Astrocyte of the spinal cord (primary cell): Measurements from ENCODE around the gene ZNF32.

Experiments used
- DNase-seq: peaks from one replicate; pipeline ENCODE4 v3.0.0; 2011; ENCODE audit warnings: low read depth, low spot score
- H3K4me3 ChIP-seq: 2 replicates; pipeline ENCODE4 v1.5.1; 2011; ENCODE audit warnings: low read depth, mild to moderate bottlenecking, low read length, moderate library complexity
- in situ Hi-C: cut with HindIII; loops from 2 replicates; pipeline ENCODE4 v1.10.0; 2017; ENCODE audit warnings: low sequenced_read_pairs
- TF ChIP-seq, protein P1 (sequence below): IDR thresholded peaks from 2 replicates; pipeline ENCODE4 v1.5.1; 2012; ENCODE audit warnings: low read depth, mild to moderate bottlenecking, low read length, inconsistent platforms

Gene ZNF32

DNA sequence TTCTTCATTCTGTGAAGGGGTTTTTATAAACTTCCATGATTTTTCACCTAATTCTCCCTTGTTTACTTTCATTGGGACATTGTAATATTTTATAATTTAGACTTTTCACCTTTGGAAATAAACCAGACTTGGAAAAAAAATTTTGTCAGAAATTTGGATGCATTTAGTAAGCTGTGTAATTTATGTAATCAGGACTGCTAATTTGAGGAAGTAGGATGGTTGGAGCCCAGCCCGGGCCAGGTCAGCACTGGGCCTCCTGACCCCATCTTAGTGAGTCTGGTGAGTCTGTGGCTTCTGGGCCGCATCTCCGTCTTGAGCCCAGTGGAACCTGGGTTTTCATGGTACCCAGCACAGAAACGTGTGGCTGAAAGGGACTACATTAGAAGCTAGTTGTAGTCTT lies 27.6 kb upstream of the ZNF32 start:
- TF ChIP-seq, protein P1, sequence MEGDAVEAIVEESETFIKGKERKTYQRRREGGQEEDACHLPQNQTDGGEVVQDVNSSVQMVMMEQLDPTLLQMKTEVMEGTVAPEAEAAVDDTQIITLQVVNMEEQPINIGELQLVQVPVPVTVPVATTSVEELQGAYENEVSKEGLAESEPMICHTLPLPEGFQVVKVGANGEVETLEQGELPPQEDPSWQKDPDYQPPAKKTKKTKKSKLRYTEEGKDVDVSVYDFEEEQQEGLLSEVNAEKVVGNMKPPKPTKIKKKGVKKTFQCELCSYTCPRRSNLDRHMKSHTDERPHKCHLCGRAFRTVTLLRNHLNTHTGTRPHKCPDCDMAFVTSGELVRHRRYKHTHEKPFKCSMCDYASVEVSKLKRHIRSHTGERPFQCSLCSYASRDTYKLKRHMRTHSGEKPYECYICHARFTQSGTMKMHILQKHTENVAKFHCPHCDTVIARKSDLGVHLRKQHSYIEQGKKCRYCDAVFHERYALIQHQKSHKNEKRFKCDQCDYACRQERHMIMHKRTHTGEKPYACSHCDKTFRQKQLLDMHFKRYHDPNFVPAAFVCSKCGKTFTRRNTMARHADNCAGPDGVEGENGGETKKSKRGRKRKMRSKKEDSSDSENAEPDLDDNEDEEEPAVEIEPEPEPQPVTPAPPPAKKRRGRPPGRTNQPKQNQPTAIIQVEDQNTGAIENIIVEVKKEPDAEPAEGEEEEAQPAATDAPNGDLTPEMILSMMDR: no peak
- no peak overlapping the region for H3K4me3 ChIP-seq
- no peak for DNase-seq
- in situ Hi-C loops: no loop called here

DNA sequence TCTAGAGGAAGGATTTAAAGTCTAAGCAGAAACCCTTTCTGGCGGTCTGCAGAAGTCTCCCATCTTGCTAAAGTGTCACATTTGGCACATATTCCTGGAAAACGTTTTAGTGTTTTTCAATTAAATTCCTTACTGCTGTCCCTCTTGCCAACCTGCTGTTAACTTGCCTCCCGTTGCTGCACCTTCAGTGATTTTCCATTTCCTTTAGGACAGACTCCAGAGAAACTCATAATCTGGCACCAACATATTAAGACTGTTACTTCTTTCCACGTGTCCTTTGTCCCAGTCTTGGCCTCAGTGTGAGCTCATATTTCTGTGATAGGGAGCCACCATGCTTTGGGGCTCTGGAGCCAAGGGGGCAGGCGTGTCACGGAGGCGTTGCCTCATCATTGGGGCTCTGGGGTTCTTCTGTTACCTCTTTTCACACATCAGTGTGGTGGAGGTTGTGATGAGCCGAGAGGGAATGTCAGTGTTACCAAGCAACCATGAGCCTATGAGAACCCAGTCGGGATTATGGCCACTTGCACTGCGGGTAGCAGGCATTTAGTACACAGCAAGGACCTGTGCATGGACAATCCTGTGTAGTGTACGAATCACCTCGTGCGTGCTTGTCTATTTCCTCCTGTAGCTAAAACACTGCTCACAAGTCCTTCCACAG lies 26.0 kb upstream of the ZNF32 start:
- in situ Hi-C loops: no loop called here
- TF ChIP-seq, protein P1: no peak
- H3K4me3 ChIP-seq: no peak overlapping the region
- no peak for DNase-seq

DNA sequence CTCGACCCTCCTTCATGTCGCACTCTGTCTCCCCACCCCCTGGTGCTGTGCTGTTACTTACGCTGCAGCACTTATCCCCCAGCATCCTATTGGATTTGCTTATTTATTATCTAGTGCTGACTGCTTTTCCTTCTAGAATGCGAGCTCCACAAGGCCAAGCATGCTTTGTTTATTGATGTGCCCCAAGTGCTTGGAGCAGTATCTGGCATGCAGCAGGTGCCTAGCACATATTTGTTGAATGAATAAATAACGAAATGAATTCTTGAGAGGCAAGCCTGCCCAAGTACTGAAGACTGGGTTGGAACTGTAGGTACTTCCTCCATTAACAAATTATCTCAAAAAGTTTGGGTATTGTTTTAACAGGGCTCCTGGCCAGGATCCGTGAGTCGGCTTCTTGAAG lies 24.8 kb upstream of the ZNF32 start:
- DNase-seq: no peak
- in situ Hi-C loops: no loop called here
- TF ChIP-seq, protein P1: no peak
- no peak overlapping the region for H3K4me3 ChIP-seq

DNA sequence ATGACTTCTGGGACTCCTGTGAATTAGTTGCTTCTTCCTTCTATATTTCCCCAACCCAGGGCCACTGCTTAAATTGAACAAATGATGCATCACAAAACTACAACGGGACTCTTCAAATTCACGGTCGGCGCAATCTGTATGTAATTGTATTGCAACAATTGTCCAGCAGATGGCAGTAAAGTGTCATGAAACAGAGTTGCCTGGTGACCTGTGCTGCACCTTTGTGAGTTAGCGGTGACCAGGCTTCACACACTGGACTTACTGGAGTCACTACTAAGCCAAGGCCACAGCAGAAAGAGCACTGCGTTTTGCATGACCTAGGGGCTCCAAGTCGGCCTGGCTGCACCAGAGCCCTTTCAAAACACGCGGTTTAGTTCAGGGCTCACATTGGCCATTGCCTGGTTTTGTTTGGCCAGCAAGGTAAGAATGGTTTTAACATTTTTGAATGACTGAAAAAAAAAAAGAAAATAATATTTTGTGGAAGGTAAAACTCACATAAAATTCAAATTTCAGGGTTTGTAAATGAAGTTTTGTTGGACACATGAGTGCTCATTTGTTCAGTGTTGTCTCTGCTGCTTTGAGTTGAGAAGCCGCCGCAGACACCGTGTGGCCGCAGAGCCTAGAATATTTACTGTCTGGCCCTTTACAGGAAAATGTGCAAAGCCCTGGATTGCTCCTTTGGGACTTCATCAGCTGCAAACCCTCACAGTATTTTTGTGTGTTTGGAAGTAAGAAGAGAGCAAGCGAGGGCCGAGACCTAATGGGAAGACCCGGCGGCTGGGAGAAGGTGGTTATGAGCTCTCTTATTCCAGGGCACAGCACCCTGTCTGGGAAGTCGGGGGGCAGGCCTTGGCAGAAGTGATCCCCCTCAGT lies 23.2 kb upstream of the ZNF32 start:
- TF ChIP-seq, protein P1: peak; percentile 57
- no peak overlapping the region for H3K4me3 ChIP-seq
- in situ Hi-C loops: no loop called here
- DNase-seq: peak; percentile 60

DNA sequence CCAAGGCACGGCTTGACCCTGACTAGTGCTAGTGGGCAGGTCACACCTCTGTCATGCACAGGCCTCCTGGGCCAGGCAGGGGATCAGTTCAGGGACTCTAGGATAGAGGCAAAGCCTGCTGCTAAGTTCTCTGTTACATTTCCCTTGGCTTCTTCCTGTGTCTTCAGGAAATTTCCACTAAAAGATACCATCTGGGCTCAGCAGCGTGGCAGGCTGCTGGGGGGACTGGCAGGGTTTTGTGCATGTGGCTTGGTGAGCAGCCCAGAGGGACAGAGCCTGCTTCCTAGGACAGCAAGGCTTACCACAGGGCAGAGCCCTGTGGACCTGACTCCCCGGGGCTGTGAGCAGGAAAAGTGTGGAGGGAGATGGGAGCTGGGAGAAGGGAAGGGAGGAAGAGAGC lies 20.7 kb upstream of the ZNF32 start:
- no peak overlapping the region for H3K4me3 ChIP-seq
- DNase-seq: no peak
- TF ChIP-seq, protein P1: no peak
- in situ Hi-C loops: no loop called here

DNA sequence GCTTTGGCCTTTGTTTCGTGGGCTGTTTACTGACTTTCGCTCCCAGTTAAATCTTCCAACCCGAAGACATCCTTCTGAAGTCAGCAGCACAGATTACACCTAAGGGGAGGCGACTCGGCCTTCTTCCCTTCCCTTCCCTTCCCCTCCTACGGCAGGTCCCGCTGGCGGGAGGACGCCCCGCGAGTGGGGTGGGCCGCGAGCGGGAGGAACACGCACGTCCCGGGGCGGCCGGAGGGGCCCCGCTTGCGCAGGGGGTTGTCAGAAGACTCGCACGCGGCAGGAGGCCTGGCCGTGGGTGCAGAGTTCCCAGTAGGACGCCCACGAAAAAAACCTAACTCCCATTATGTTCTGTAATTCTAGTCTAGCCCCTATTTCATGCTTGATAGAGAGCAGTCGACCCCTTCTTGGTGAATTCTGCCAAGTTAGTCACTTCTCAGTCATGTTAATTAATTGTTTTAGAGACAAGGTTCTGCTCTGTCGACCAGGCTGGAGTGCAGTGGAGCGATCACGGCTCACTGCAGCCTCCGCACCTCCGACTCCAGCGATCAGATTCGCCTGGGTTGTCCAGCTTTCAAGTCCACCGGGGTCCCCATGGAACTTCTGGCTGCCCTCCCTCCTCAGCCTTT lies 19.2 kb upstream of the ZNF32 start:
- H3K4me3 ChIP-seq: no peak overlapping the region
- TF ChIP-seq, protein P1: no peak
- in situ Hi-C loops: no loop called here
- DNase-seq: no peak
